NCI-H1048 (cell line): Measurements from ENCODE around the gene PRR5.
"Not testable (repeated sequence)": the region's sequence is repeated elsewhere in the genome, so short reads cannot be mapped to it uniquely, and the experiment has no call there.

ENCODE experiments used
- DNase-seq: peaks from one replicate; lab custom pipeline; 2025; lab: John Stamatoyannopoulos, UW

PRR5 gene, protein sequence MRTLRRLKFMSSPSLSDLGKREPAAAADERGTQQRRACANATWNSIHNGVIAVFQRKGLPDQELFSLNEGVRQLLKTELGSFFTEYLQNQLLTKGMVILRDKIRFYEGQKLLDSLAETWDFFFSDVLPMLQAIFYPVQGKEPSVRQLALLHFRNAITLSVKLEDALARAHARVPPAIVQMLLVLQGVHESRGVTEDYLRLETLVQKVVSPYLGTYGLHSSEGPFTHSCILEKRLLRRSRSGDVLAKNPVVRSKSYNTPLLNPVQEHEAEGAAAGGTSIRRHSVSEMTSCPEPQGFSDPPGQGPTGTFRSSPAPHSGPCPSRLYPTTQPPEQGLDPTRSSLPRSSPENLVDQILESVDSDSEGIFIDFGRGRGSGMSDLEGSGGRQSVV

GRCh38 chr22:44701824-44702478, at the start of gene PRR5:
Gene PRR5 (plus strand): TSS chr22:44702204. CDS start chr22:44702475, 271 bp downstream.
- no peak for DNase-seq

DNA sequence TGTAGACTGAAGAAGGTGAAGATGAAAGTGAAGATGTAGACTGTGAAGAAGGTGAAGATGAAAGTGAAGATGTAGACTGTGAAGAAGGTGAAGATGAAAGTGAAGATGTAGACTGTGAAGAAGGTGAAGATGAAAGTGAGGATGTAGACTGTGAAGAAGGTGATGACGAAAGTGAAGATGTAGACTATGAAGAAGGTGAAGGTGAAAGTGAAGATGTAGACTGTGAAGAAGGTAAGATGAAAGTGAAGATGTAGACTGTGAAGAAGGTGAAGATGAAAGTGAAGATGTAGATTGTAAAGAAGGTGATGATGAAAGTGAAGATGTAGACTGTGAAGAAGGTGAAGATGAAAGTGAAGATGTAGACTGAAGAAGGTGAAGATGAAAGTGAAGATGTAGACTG, 49.1 kb upstream of the PRR5 start:
- not testable (repeated sequence) for DNase-seq

GRCh38 chr22:44658311-44658953, 43.6 kb upstream of the PRR5 start:
- no peak for DNase-seq

- DNase-seq: no peak
These were observed 42.9 kb upstream of the PRR5 start for GRCh38 chr22:44659140-44659539.

- no peak for DNase-seq
These were observed 41.8 kb upstream of the PRR5 start for GRCh38 chr22:44660051-44660830.

- no peak for DNase-seq
These were observed 40.9 kb upstream of the PRR5 start for GRCh38 chr22:44661070-44661469.

DNA sequence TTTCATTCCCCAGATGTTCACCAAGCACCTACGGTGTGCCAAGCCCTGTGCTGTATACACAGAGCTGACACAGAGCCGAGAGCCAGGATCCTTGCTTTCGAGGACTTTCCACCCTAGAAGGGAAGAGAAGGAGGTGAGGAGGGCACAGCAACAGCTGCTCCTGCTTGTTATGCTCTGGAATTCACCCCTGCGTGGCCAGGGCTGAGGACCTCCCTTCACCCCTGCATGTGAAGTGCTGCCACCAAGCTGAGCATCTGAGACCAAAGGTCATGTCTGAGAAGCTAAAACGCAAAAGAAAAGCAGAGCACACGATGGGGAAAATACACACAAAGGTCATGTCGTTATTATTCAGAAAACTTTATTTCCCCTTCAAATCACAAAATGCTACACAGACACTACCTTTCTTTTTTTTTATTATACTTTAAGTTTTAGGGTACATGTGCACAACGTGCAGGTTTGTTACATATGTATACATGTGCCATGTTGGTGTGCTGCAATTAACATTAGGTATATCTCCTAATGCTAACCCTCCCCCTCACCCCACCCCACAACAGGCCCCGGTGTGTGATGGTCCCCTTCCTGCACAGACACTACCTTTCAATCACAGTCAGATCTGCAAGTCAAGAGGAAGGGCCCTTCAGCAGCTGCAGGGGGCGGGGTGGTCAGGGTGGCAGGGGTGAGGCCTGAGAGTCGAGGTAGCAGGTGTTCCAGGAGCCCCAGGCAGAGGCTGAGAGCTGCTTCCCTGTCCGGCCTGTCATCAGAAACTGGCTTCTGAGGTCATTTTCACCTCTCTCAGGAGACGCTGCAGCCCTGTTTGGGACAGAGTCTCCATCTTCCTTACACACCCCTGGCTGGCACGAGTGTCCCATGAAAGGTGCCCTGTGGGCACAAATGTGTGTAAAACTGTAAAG, 40.1 kb upstream of the PRR5 start:
- no peak for DNase-seq

GRCh38 chr22:44663256-44663999, 38.6 kb upstream of the PRR5 start:
- no peak for DNase-seq

DNA sequence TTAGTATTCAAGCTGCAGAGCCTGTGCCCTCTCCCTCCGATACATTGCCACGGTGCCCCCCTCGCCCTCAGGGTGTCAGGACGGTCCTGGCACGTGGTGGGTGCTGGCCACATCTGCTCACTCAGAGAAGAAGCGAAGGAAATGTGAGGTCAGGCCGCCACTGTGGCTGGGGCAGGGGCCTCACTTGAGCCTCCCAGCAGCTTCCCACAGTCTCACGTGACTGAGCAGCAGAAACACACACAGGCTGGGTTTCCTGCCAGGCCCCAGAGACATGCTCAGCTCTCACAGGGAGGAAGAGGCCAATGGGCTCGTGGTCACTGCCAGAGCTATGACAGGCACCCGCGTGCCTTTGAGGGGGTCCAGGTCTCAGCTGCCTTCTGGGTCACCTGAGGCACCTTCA, 37.9 kb upstream of the PRR5 start:
- no peak for DNase-seq

GRCh38 chr22:44665115-44665514, 36.9 kb upstream of the PRR5 start:
- no peak for DNase-seq

- no peak for DNase-seq
These were observed 35.8 kb upstream of the PRR5 start for GRCh38 chr22:44666207-44666585.

- DNase-seq: no peak
These were observed 34.7 kb upstream of the PRR5 start for GRCh38 chr22:44667276-44667675.

GRCh38 chr22:44667829-44668189, 34.2 kb upstream of the PRR5 start:
- no peak for DNase-seq

GRCh38 chr22:44668190-44668885, 33.7 kb upstream of the PRR5 start:
- no peak for DNase-seq

- DNase-seq: no peak
These were observed 33.0 kb upstream of the PRR5 start for GRCh38 chr22:44668886-44669521.

GRCh38 chr22:44669561-44669976, 32.4 kb upstream of the PRR5 start:
- DNase-seq: no peak

GRCh38 chr22:44670220-44670988, 31.6 kb upstream of the PRR5 start:
- no peak for DNase-seq

DNA sequence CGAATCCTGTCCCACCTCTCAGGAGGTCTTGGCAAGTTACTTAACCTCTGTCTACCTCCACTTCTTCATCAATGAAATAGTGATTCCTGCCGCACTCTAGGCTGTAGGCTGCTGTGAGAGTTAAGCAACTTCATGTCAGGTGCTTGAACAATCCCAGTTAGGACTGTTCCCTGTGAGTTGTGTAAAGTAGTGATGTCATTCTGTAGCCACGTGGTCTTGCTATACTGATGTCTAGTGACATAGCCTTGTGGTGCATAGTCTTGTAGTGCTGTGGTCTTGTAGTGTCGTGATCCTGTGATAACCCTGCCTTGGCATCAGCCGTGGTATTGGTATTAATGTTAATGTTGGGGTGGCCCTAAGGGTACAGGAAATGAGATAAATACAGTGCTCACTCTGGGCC, 30.3 kb upstream of the PRR5 start:
- no peak for DNase-seq

- DNase-seq: no peak
These were observed 29.4 kb upstream of the PRR5 start for GRCh38 chr22:44672632-44673031.
